ENCODE measurements around the gene RERE.

DNA sequence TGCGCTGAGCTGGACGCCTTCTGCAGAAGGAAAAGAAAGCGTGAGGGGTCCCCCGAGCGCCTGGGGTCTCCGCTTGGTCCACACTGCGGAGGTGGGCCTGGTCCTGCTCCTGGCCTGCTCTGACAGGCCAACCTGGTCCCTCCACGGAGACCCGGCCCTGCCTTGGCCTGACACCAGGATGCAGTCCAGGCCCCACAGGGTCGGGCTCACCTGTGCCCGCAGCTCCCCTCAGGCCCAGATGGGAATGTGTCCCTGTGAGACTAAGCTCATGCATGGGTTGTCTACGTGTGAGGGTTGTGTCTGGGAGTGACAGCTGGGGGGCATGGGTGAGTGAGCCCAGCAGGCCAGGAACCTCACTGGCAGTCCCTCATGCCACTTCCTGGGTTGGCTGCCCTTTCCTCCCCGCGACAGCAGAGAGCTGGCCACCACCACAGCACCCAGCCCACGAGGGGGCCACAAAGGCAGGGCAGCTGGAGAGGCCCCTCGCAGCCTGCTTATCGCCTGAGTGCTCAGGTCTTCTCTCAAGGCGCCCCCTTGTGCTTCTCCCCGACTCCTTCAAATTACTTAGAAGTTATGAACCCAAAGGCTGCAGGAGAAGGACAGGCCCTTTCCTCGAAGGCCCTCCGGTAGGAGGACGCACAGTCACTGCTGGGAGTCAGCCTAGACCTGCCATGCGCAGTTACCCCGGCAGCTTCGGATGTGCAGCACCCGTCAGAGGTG, 458.4 kb downstream of the RERE start:
- peak; percentile 16; the same call in 1 of the 2 replicates for TF ChIP-seq POLR2AphosphoS5 (IDR thresholded peaks at IDR 0.05; ENCODE audit: low read depth, low read length)
- TF ChIP-seq, protein P1, sequence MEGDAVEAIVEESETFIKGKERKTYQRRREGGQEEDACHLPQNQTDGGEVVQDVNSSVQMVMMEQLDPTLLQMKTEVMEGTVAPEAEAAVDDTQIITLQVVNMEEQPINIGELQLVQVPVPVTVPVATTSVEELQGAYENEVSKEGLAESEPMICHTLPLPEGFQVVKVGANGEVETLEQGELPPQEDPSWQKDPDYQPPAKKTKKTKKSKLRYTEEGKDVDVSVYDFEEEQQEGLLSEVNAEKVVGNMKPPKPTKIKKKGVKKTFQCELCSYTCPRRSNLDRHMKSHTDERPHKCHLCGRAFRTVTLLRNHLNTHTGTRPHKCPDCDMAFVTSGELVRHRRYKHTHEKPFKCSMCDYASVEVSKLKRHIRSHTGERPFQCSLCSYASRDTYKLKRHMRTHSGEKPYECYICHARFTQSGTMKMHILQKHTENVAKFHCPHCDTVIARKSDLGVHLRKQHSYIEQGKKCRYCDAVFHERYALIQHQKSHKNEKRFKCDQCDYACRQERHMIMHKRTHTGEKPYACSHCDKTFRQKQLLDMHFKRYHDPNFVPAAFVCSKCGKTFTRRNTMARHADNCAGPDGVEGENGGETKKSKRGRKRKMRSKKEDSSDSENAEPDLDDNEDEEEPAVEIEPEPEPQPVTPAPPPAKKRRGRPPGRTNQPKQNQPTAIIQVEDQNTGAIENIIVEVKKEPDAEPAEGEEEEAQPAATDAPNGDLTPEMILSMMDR (IDR thresholded peaks at IDR 0.05), result no peak; the same call in 1 of the 2 replicates
- TF ChIP-seq, protein P2, sequence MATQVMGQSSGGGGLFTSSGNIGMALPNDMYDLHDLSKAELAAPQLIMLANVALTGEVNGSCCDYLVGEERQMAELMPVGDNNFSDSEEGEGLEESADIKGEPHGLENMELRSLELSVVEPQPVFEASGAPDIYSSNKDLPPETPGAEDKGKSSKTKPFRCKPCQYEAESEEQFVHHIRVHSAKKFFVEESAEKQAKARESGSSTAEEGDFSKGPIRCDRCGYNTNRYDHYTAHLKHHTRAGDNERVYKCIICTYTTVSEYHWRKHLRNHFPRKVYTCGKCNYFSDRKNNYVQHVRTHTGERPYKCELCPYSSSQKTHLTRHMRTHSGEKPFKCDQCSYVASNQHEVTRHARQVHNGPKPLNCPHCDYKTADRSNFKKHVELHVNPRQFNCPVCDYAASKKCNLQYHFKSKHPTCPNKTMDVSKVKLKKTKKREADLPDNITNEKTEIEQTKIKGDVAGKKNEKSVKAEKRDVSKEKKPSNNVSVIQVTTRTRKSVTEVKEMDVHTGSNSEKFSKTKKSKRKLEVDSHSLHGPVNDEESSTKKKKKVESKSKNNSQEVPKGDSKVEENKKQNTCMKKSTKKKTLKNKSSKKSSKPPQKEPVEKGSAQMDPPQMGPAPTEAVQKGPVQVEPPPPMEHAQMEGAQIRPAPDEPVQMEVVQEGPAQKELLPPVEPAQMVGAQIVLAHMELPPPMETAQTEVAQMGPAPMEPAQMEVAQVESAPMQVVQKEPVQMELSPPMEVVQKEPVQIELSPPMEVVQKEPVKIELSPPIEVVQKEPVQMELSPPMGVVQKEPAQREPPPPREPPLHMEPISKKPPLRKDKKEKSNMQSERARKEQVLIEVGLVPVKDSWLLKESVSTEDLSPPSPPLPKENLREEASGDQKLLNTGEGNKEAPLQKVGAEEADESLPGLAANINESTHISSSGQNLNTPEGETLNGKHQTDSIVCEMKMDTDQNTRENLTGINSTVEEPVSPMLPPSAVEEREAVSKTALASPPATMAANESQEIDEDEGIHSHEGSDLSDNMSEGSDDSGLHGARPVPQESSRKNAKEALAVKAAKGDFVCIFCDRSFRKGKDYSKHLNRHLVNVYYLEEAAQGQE (IDR thresholded peaks at IDR 0.05; ENCODE audit: insufficient read depth in 1 of 2, low read depth in 2 of 2, low read length in 1 of 2), result no peak
- no peak for TF ChIP-seq TCF7L2 (IDR thresholded peaks at IDR 0.05; ENCODE audit: low read depth, low read length)
- TF ChIP-seq SIN3A (IDR thresholded peaks at IDR 0.05; ENCODE audit: borderline replicate concordance, insufficient read depth, low read depth, low read length), result no peak

Measured in Panc1 (cell line).